RPMI7951 (cell line): ENCODE measurements around the gene TBPL1. TPM values are rescaled to one million over a fixed set of nuclear protein-coding genes. Genes with fewer than 3 reads are reported as not detected.
A peak's percentile ranks its signal among the peaks of the same experiment; 100 is the strongest.

Experiments
- DNase-seq: peaks from one replicate; pipeline ENCODE4 v3.0.0-alpha.2; 2012; ENCODE audit warnings: low read depth
- total RNA-seq: library from RNA; depleted of rRNA; stranded (reverse); fragments of >200 nt; shearing (Covaris generic); gene quantifications from 2 replicates; pipeline ENCODE4 v1.2.3, GENCODE V29; 2014

The TBPL1 gene
- total RNA-seq, 1 experiment from 2014 or later = 54.7 TPM

- DNase-seq = no peak
Measured at GRCh38 chr6:134007077-134007476, 54.1 kb downstream of the TBPL1 start.

- no peak for DNase-seq
Measured at GRCh38 chr6:134009876-134010275, 56.9 kb downstream of the TBPL1 start.

GRCh38 chr6:134010400-134010799 is 57.4 kb downstream of the TBPL1 start:
- no peak for DNase-seq

- DNase-seq = no peak
Measured at GRCh38 chr6:134010974-134011373, 58.0 kb downstream of the TBPL1 start.

GRCh38 chr6:134014588-134015137 is 61.6 kb downstream of the TBPL1 start:
- no peak for DNase-seq

GRCh38 chr6:134015719-134016557 is 62.9 kb downstream of the TBPL1 start:
- DNase-seq = no peak

- no peak for DNase-seq
Measured at GRCh38 chr6:134016558-134016814, 63.5 kb downstream of the TBPL1 start.

- no peak for DNase-seq
Measured at GRCh38 chr6:134020071-134020470, 67.0 kb downstream of the TBPL1 start.

- DNase-seq = no peak
Measured at GRCh38 chr6:134020543-134020942, 67.5 kb downstream of the TBPL1 start.

- DNase-seq = no peak
Measured at GRCh38 chr6:134020968-134021367, 67.9 kb downstream of the TBPL1 start.

- DNase-seq = no peak
Measured at GRCh38 chr6:134021396-134022122, 68.5 kb downstream of the TBPL1 start.

GRCh38 chr6:134022650-134023049 is 69.6 kb downstream of the TBPL1 start:
- DNase-seq = no peak

GRCh38 chr6:134026597-134026996 is 73.6 kb downstream of the TBPL1 start:
- DNase-seq = peak; percentile 42

- DNase-seq = no peak
Measured at GRCh38 chr6:134028438-134028837, 75.4 kb downstream of the TBPL1 start.

- peak; percentile 80 for DNase-seq
Measured at GRCh38 chr6:134029495-134030455, 76.8 kb downstream of the TBPL1 start.

GRCh38 chr6:134031696-134032255 is 78.8 kb downstream of the TBPL1 start:
- DNase-seq = peak; percentile 41

- DNase-seq = no peak
Measured at GRCh38 chr6:134034478-134034877, 81.5 kb downstream of the TBPL1 start.

- peak; percentile 45 for DNase-seq
Measured at GRCh38 chr6:134034961-134035822, 82.2 kb downstream of the TBPL1 start.

- DNase-seq = peak; percentile 83
Measured at GRCh38 chr6:134035823-134036296, 82.8 kb downstream of the TBPL1 start.

- no peak for DNase-seq
Measured at GRCh38 chr6:134039116-134039515, 86.1 kb downstream of the TBPL1 start.
